K562 (cell line): ENCODE data around the gene LRP1B. TPM values are rescaled to one million over a fixed set of nuclear protein-coding genes. Genes with fewer than 3 reads are reported as not detected.

Experiments used
- ATAC-seq: fragments of 200-7000 bp; cut with Tn5 transposase; 3 replicates; pipeline ENCODE4 v1.9.1; 2020; ENCODE audit warnings: moderate library complexity
- BruUV-seq: library from RNA; stranded (reverse); fragments of 400-500 nt; replicated peaks from 2 replicates; lab custom pipeline; 2021; lab: Mats Ljungman, UMichigan
- CTCF ChIA-PET: fragments of 300-600 bp; formaldehyde crosslinking; extraction: SDS; loops from one replicate; lab custom pipeline; 2021; ENCODE audit warnings: low intra/inter-chr PET ratio; lab: Yijun Ruan, JAX
- POLR2A ChIA-PET: fragments of 300-600, 350-650 bp; sonication (Branson Sonifier 250); formaldehyde crosslinking; extraction: SDS; loops from one replicate; lab custom pipeline; 2021; ENCODE audit warnings: antibody characterized with exemption, inconsistent platforms; lab: Yijun Ruan, JAX
- DNase-seq, 4 experiments: peaks; one replicate each; pipeline versions ENCODE4 v3.0.0 to v3.0.0-alpha.2; 2011 to 2018; ENCODE audit warnings: low spot score in 3 of 4, mixed read lengths in 3 of 4; ENCODE audit errors: extremely low read depth in 1 of 4
- FAIRE-seq: peaks from 2 replicates; lab custom pipeline; 2011; peaks lifted over from hg19 to GRCh38; lab: Jason Lieb, UNC
- H2AFZ ChIP-seq: 2 replicates; pipeline ENCODE4 v1.6.0; 2011; ENCODE audit warnings: low read depth, low read length, control low read depth, inconsistent platforms
- H3K27ac ChIP-seq: fragments of 200-600 bp; 3 replicates; pipeline ENCODE4 v1.8.0; 2011; ENCODE audit warnings: low read depth, mild to moderate bottlenecking, control low read depth, inconsistent platforms, low read length, moderate library complexity, mixed read lengths; ENCODE audit errors: extremely low read depth
- H3K27me3 ChIP-seq, 2 experiments: fragments of 300-600 bp in 1 of 2; 2 replicates in 1 of 2; 3 replicates in 1 of 2; pipeline versions ENCODE4 v1.6.0 to v1.8.0; 2011; ENCODE audit warnings: inconsistent platforms in 2 of 2, low read length in 2 of 2, mild to moderate bottlenecking in 1 of 2, mixed read lengths in 1 of 2, moderate library complexity in 1 of 2; ENCODE audit not compliant: control insufficient read depth in 2 of 2, insufficient read depth in 2 of 2
- H3K36me3 ChIP-seq: fragments of 300-600 bp; 3 replicates; pipeline ENCODE4 v1.8.0; 2011; ENCODE audit warnings: mild to moderate bottlenecking, low read length, inconsistent platforms; ENCODE audit not compliant: control insufficient read depth, insufficient read depth
- H3K4me1 ChIP-seq, 2 experiments: fragments of 200-600 bp in 1 of 2; replicated peaks in 1 of 2; 2 replicates in 1 of 2; 3 replicates in 1 of 2; pipeline versions ENCODE4 v1.5.1 to v1.8.0; 2011; ENCODE audit warnings: inconsistent platforms in 2 of 2, low read length in 2 of 2, mild to moderate bottlenecking in 1 of 2, mixed read lengths in 1 of 2, moderate library complexity in 1 of 2; ENCODE audit not compliant: control insufficient read depth in 2 of 2, insufficient read depth in 2 of 2
- H3K4me2 ChIP-seq: 2 replicates; pipeline ENCODE4 v1.6.1; 2011; ENCODE audit warnings: low read length, control low read depth, inconsistent platforms, mixed read lengths; ENCODE audit not compliant: insufficient read depth
- H3K4me3 ChIP-seq: fragments of 200-600 bp; sonication (generic), shearing (Covaris generic); 2 replicates; pipeline ENCODE4 v1.5.1; 2016; ENCODE audit warnings: control low read depth, inconsistent platforms
- H3K79me2 ChIP-seq: fragments of 200-600 bp; 3 replicates; pipeline ENCODE4 v1.8.0; 2011; ENCODE audit warnings: low read length, inconsistent platforms; ENCODE audit not compliant: control insufficient read depth, insufficient read depth
- H3K9ac ChIP-seq, 2 experiments: 2 replicates each; pipeline versions ENCODE4 v1.6.0 to v1.6.1; 2011; ENCODE audit warnings: low read depth in 2 of 2, low read length in 2 of 2, control low read depth in 1 of 2, inconsistent platforms in 1 of 2, mild to moderate bottlenecking in 1 of 2, mixed read lengths in 1 of 2; ENCODE audit not compliant: insufficient read depth in 1 of 2
- H3K9me1 ChIP-seq: one replicate; pipeline ENCODE4 v1.6.0; 2011; ENCODE audit warnings: inconsistent platforms, mild to moderate bottlenecking, low read length, moderate library complexity; ENCODE audit not compliant: control insufficient read depth, insufficient read depth
- H3K9me3 ChIP-seq: replicated peaks from 2 replicates; pipeline ENCODE4 v1.5.1; 2011; ENCODE audit warnings: low read depth, low read length, inconsistent platforms; ENCODE audit not compliant: control insufficient read depth, insufficient read depth
- H4K20me1 ChIP-seq: replicated peaks from 2 replicates; pipeline ENCODE4 v1.6.1; 2011; ENCODE audit warnings: low read length, inconsistent platforms, mixed read lengths; ENCODE audit not compliant: control insufficient read depth, insufficient read depth
- ATF4 ChIP-seq: fragments of 450-650 bp; formaldehyde crosslinking; IDR thresholded peaks from 2 replicates; pipeline ENCODE4 v1.4.0; 2022; ENCODE audit warnings: mild to moderate bottlenecking, moderate library complexity
- CBX5 ChIP-seq: IDR thresholded peaks from 2 replicates; pipeline ENCODE4 v1.6.1; 2014; ENCODE audit warnings: low read depth, borderline replicate concordance
- CREBBP ChIP-seq: IDR thresholded peaks from one replicate; pipeline ENCODE4 v1.6.1; 2012; ENCODE audit warnings: low read depth, mild to moderate bottlenecking, control low read depth, inconsistent platforms, low read length
- HMG20B ChIP-seq: fragments of 250-450 bp; sonication (Bioruptor Pico); IDR thresholded peaks from 2 replicates; pipeline ENCODE4 v1.5.0; 2021; ENCODE audit warnings: mild to moderate bottlenecking
- NR0B1 ChIP-seq: fragments of 450-650 bp; IDR thresholded peaks from one replicate; pipeline ENCODE4 v1.6.1; 2018; ENCODE audit warnings: mild to moderate bottlenecking, moderate library complexity; ENCODE audit not compliant: partially characterized antibody
- RBM39 ChIP-seq: fragments of 200-400 bp; formaldehyde crosslinking; optimal IDR thresholded peaks from 2 replicates; pipeline ENCODE3; 2018; ENCODE audit warnings: low read depth, low read length
- SMAD2 ChIP-seq: fragments of 150-350 bp; IDR thresholded peaks from 2 replicates; pipeline ENCODE4 v1.6.1; 2014; ENCODE audit warnings: low read depth, mild to moderate bottlenecking, low read length
- SMARCB1 ChIP-seq: IDR thresholded peaks from 2 replicates; pipeline ENCODE4 v1.6.1; 2011; ENCODE audit warnings: improper control_type of control experiment, low read depth; ENCODE audit not compliant: insufficient read length
- U2AF2 ChIP-seq: fragments of 200-400 bp; formaldehyde crosslinking; optimal IDR thresholded peaks from 2 replicates; pipeline ENCODE3; 2017; ENCODE audit warnings: low read depth, mild to moderate bottlenecking, low read length
- ZBTB40 ChIP-seq, 2 experiments: fragments of 450-650 bp in 1 of 2; sonication (generic) in 1 of 2; formaldehyde crosslinking in 1 of 2; IDR thresholded peaks; 2 replicates each; pipeline versions ENCODE4 v1.7.1 to v1.9.0; 2016 to 2022; ENCODE audit warnings: inconsistent platforms in 1 of 2, mild to moderate bottlenecking in 1 of 2, missing genetic modification reagents in 1 of 2
- WGBS: fragments of 100-300 bp; shearing (Covaris generic); methylation state at CpG from one replicate; pipeline ENCODE4 v1.1.6; 2016; ENCODE audit warnings: low coverage, mixed read lengths; ENCODE audit not compliant: insufficient coverage; ENCODE audit errors: missing lambda C conversion rate; 5-methylcytosine and 5-hydroxymethylcytosine counted together
- in situ Hi-C: fragments of 300-500 bp; cut with MboI; formaldehyde crosslinking; loops from 4 replicates; pipeline ENCODE4 v1.15.0; 2018; ENCODE audit warnings: inconsistent platforms, mixed read lengths
- intact Hi-C: fragments of 100-400 bp; cut with micrococcal nuclease; formaldehyde crosslinking; loops from 2 replicates; pipeline ENCODE4 v1.14.2; 2022
- polyA plus RNA-seq, 8 experiments: library from polyadenylated mRNA; depleted of rRNA in 4 of 8; stranded (reverse) in 5 of 8; unstranded in 3 of 8; fragments of >200 nt; fragmentation: Nextera tagmentation in 2 of 8; fragmentation: Illumina TruSeq in 1 of 8; extraction: Ambion mirVana in 2 of 8; extraction: Trizol in 1 of 8; gene quantifications; 2 replicates each; pipeline versions ENCODE4 v1.2.1 to v1.2.3, GENCODE V29; 2011 to 2014; ENCODE audit warnings: inconsistent platforms in 1 of 8, missing spikeins in 1 of 8
- total RNA-seq, 7 experiments: library from RNA; depleted of rRNA in 6 of 7; stranded (reverse); fragments of >200 nt in 6 of 7; fragmentation: Illumina TruSeq in 2 of 7; extraction: Trizol in 2 of 7; gene quantifications; 2 replicates each; pipeline versions ENCODE4 v1.2.1 to v1.2.3, GENCODE V29; 2011 to 2021; ENCODE audit warnings: low replicate concordance in 1 of 7

The LRP1B gene
- total and polyA plus RNA-seq, 9 of the 15 experiments (the other 6 are each of a cell fraction or from before 2014, with no cell fraction given): not detected

- no peaks in the 10 kb centered on the region for H3K27me3 ChIP-seq
- no peak for ATAC-seq
- in situ Hi-C loops: no loop called here
- TF ChIP-seq CREBBP (no peak), HMG20B (CRISPR knock-in tag) (no peak), NR0B1 (no peak), CBX5 (no peak), ATF4 (CRISPR knock-in tag) (no peak), SMAD2 (no peak), ZBTB40 (IDR thresholded peaks at IDR 0.05) (no peak), ZBTB40 (CRISPR knock-in tag; IDR thresholded peaks at IDR 0.05) (no peak), U2AF2 (no peak), SMARCB1 (no peak), RBM39 (no peak)
- TF ChIP-seq, all 486 proteins: peak for 0
- no TSS peak for BruUV-seq
- Histone ChIP-seq H2AFZ (no peak overlapping the region), H3K4me2 (no peak overlapping the region), H3K36me3 (no peaks in the 10 kb centered on the region), H3K79me2 (no peaks in the 10 kb centered on the region), H3K27ac (no peak overlapping the region), H4K20me1 (no peaks in the 10 kb centered on the region), H3K9ac (no peak overlapping the region), H3K4me3 (no peak overlapping the region), H3K9me3 (no peaks in the 10 kb centered on the region; the same call in 1 of the 2 replicates), H3K9me1 (no peaks in the 10 kb centered on the region), H3K4me1 (no peaks in the 10 kb centered on the region; a peak in 1 of 5 replicates)
- POLR2A ChIA-PET: no interaction called here
- intact Hi-C loops: no loop called here
- CTCF ChIA-PET: no interaction called here
- DNase-seq: no peak
- WGBS: 3% methylated on average over 2 of the region's 2 CpGs
- no peak for FAIRE-seq
Observed at GRCh38 chr2:140353541-140353940, 1777.3 kb downstream of the LRP1B start.
